ENCODE measurements around the gene DUSP22. TPM values are rescaled to one million over a fixed set of nuclear protein-coding genes. Genes with fewer than 3 reads are reported as not detected.

The DUSP22 gene
- total RNA-seq, 1 experiment from 2014 or later = 25.0 TPM

GRCh38 chr6:349491-349921, 57.2 kb downstream of the DUSP22 start:
- H3K4me1 Mint-ChIP-seq = peaks cover 8 to 10% of the 10 kb centered on the region in 2 experiments; a peak in 3 of 4 replicates
- Histone ChIP-seq H3K56ac (ENCODE audit: insufficient read length, low read depth, low read length) (no peak overlapping the region), H3K23ac (ENCODE audit: insufficient read length, low read depth, low read length) (no peak overlapping the region), H3T11ph (ENCODE audit: low read length) (no peak overlapping the region), H2BK20ac (ENCODE audit: low read depth, low read length, poor library complexity, severe bottlenecking) (no peak overlapping the region), H3K18ac (ENCODE audit: insufficient read length, low read depth, low read length) (no peak overlapping the region), H4K91ac (ENCODE audit: insufficient read length, low read depth, low read length) (no peak overlapping the region), H3K9ac (ENCODE audit: extremely low read depth, insufficient read length, low read length) (no peak overlapping the region), H3K4me1 (ENCODE audit: insufficient read depth, low read length) (no peaks in the 10 kb centered on the region), H2BK15ac (ENCODE audit: low read depth, low read length) (no peak overlapping the region), H4K5ac (ENCODE audit: insufficient read length, low read depth, low read length) (no peak overlapping the region), H4K8ac (replicated peaks; ENCODE audit: insufficient read length, low read depth, low read length) (no peak overlapping the region), H3K4ac (ENCODE audit: low read depth, low read length) (no peak overlapping the region), H3K9me3 (ENCODE audit: control insufficient read depth, low read depth, low read length) (peaks cover 80% of the 10 kb centered on the region), H3K27me3 (ENCODE audit: insufficient read depth, low read length) (no peaks in the 10 kb centered on the region), H2AFZ (ENCODE audit: low read length) (no peak overlapping the region), H3K4me2 (ENCODE audit: insufficient read depth, insufficient read length, low read length) (no peak overlapping the region), H2BK5ac (ENCODE audit: insufficient read length, low read length) (no peak overlapping the region), H3K14ac (ENCODE audit: insufficient read depth, low read length) (no peak overlapping the region), H3K79me1 (ENCODE audit: insufficient read depth, low read depth, low read length, poor library complexity, severe bottlenecking) (no peaks in the 10 kb centered on the region), H3K79me2 (ENCODE audit: insufficient read depth, low read length) (no peaks in the 10 kb centered on the region), H3K23me2 (ENCODE audit: insufficient read length, low read depth, low read length, poor library complexity, severe bottlenecking) (no peaks in the 10 kb centered on the region), H2BK120ac (ENCODE audit: low read depth, low read length, poor library complexity, severe bottlenecking) (no peak overlapping the region), H2AK5ac (ENCODE audit: insufficient read length, low read length) (no peak overlapping the region), H2BK12ac (ENCODE audit: insufficient read length, low read depth, low read length) (no peak overlapping the region), H4K20me1 (ENCODE audit: control insufficient read depth, insufficient read depth, insufficient read length) (no peaks in the 10 kb centered on the region), H3K27ac (ENCODE audit: insufficient read length, low read depth, low read length) (no peak overlapping the region)
- no peak overlapping the region for H3K27ac Mint-ChIP-seq
- no CpG with 5 or more reads among the region's 6 CpGs for WGBS (ENCODE audit: extremely low coverage, insufficient read length, low lambda C conversion rate)
- TF ChIP-seq CTCF (conservative IDR thresholded peaks at IDR 0.05) = no peak
- DNase-seq = no peak
- no peak overlapping the region for H3K4me3 Mint-ChIP-seq
- H3K9me3 Mint-ChIP-seq = peaks cover 93 to 98% of the 10 kb centered on the region in 2 experiments
- peaks cover 4% of the 10 kb centered on the region for H3K27me3 Mint-ChIP-seq (ENCODE audit: low read depth)
- peaks cover 13 to 46% (median 21%) of the 10 kb centered on the region in 3 experiments for H3K36me3 Mint-ChIP-seq (ENCODE audit: insufficient read depth in 1 of 3, low read depth in 3 of 3)

All from H9 (cell line).